ENCODE results near the gene ARL14EP. TPM values are rescaled to one million over a fixed set of nuclear protein-coding genes. Genes with fewer than 3 reads are reported as not detected.

The ARL14EP gene
- total RNA-seq, 1 donor from 2014 or later: 54.8 TPM

GRCh38 chr11:30322191-30322590 is 713 bp upstream of the ARL14EP start:
- H3K4me3 ChIP-seq: peak overlapping the region; percentile 63
- no peaks in the 10 kb centered on the region for H3F3A ChIP-seq (ENCODE audit: low read depth)
- Mint-ChIP-seq H3K4me3 (peak overlapping the region; percentile 98), H3K27ac (no peak overlapping the region), H3K9me3 (no peaks in the 10 kb centered on the region), H3K27me3 (ENCODE audit: insufficient read depth, low read depth) (no peaks in the 10 kb centered on the region), H3K36me3 (peaks cover 2% of the 10 kb centered on the region), H3K4me1 (peaks cover 16% of the 10 kb centered on the region)
- no peaks in the 10 kb centered on the region for H3K9me3 ChIP-seq (ENCODE audit: low read depth)
- H3K27ac ChIP-seq: no peak overlapping the region
- H3K4me2 ChIP-seq: peak overlapping the region; percentile 90
- no peak overlapping the region for H3K9ac ChIP-seq
- H3K27me3 ChIP-seq: peaks cover 35% of the 10 kb centered on the region
- H2AFZ ChIP-seq (replicated peaks): peak overlapping the region; percentile 15
- H3K4me1 ChIP-seq: peaks cover 14% of the 10 kb centered on the region
- H4K20me1 ChIP-seq (ENCODE audit: low read depth): peaks cover 4% of the 10 kb centered on the region
- no peaks in the 10 kb centered on the region for H3K36me3 ChIP-seq
- TF ChIP-seq EZH2phosphoT487 (IDR thresholded peaks at IDR 0.05) (no peak), CTCF (IDR thresholded peaks at IDR 0.05) (no peak), EZH2 (IDR thresholded peaks at IDR 0.05) (no peak)
- peaks cover 41% of the 10 kb centered on the region for H3K79me2 ChIP-seq (ENCODE audit: low read depth)
- no peak for DNase-seq (ENCODE audit: low spot score)

DNA sequence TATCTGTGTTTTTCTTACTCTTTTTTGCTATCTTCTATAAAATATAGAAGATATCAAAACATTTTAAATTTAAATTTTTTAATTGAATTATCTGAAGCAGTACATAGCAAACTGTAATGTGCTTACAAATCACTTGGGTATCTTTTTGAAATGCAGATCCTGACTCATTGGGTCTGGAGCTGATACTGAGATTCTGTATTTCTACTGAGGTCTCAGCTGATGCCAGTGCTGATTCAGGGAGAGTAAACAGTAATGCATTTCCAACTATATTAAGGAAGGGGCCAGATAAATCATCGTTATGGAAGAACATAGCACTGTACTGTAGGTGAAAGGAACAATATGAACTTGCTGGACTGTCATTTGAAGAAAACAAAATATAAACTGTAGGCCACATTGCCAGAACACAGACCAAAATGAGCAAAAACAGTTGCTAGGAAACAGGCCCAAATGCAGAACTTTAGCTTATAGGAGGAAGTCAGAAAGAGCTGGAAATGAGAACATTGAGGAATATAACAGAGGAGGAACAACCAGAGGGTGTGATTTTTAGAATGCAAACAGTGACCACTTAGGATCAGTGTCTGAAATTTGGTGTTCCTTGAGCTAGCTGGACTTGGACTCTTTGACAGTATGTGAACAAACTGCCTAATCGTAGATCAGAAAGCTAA is 3.3 kb downstream of the ARL14EP start:
- TF ChIP-seq CTCF (IDR thresholded peaks at IDR 0.05): no peak
- no peak for TF ChIP-seq EZH2 (IDR thresholded peaks at IDR 0.05)
- no peak for TF ChIP-seq EZH2phosphoT487 (IDR thresholded peaks at IDR 0.05)
- Histone ChIP-seq H4K20me1 (ENCODE audit: low read depth) (peaks cover 4% of the 10 kb centered on the region), H3K27ac (no peak overlapping the region), H3K4me1 (peaks cover 14% of the 10 kb centered on the region), H3K9me3 (ENCODE audit: low read depth) (no peaks in the 10 kb centered on the region), H3K36me3 (peaks cover 4% of the 10 kb centered on the region), H3F3A (ENCODE audit: low read depth) (no peaks in the 10 kb centered on the region), H3K9ac (no peak overlapping the region), H2AFZ (replicated peaks) (no peak overlapping the region), H3K4me2 (no peak overlapping the region), H3K27me3 (no peaks in the 10 kb centered on the region), H3K79me2 (ENCODE audit: low read depth) (peaks cover 81% of the 10 kb centered on the region), H3K4me3 (no peak overlapping the region)
- Mint-ChIP-seq H3K27me3 (ENCODE audit: insufficient read depth, low read depth) (peaks cover 2% of the 10 kb centered on the region), H3K4me1 (peaks cover 16% of the 10 kb centered on the region), H3K9me3 (no peaks in the 10 kb centered on the region), H3K36me3 (peaks cover 4% of the 10 kb centered on the region), H3K27ac (no peak overlapping the region), H3K4me3 (no peak overlapping the region)
- no peak for DNase-seq (ENCODE audit: low spot score)

DNA sequence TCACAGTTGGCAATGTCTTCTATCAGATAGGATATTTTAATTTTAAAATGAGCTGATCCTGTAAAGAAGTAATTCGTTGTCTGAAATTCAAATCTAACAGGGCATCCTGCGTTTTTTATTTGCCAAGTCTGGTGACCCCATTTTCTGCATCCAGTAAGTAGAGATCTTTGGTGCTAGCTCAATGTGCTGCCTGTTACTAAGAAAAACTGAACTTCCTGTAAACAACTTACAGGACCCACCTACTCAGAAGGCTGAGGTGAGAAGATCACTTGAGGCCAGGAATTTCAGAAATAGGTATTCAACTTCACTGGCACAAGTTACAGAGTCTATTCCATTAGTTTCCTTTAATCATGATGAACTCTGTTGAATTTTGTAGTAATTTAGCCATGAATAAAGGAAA is 4.0 kb downstream of the ARL14EP start:
- no peak overlapping the region for H3K27ac Mint-ChIP-seq
- peaks cover 4% of the 10 kb centered on the region for H4K20me1 ChIP-seq (ENCODE audit: low read depth)
- H3K4me2 ChIP-seq: no peak overlapping the region
- H3K79me2 ChIP-seq (ENCODE audit: low read depth): peaks cover 88% of the 10 kb centered on the region
- peaks cover 16% of the 10 kb centered on the region for H3K4me1 Mint-ChIP-seq
- H3K27me3 ChIP-seq: no peaks in the 10 kb centered on the region
- TF ChIP-seq EZH2 (IDR thresholded peaks at IDR 0.05) (no peak), CTCF (IDR thresholded peaks at IDR 0.05) (no peak), EZH2phosphoT487 (IDR thresholded peaks at IDR 0.05) (no peak)
- no peak for DNase-seq (ENCODE audit: low spot score)
- no peak overlapping the region for H3K27ac ChIP-seq
- H3K36me3 Mint-ChIP-seq: peaks cover 4% of the 10 kb centered on the region
- no peak overlapping the region for H2AFZ ChIP-seq (replicated peaks)
- H3K4me1 ChIP-seq: peaks cover 14% of the 10 kb centered on the region
- H3K4me3 ChIP-seq: no peak overlapping the region
- no peak overlapping the region for H3K9ac ChIP-seq
- H3K9me3 ChIP-seq (ENCODE audit: low read depth): no peaks in the 10 kb centered on the region
- peaks cover 4% of the 10 kb centered on the region for H3K36me3 ChIP-seq
- H3F3A ChIP-seq (ENCODE audit: low read depth): no peaks in the 10 kb centered on the region
- peaks cover 2% of the 10 kb centered on the region for H3K27me3 Mint-ChIP-seq (ENCODE audit: insufficient read depth, low read depth)
- no peak overlapping the region for H3K4me3 Mint-ChIP-seq
- no peaks in the 10 kb centered on the region for H3K9me3 Mint-ChIP-seq

Data from neural progenitor cell (in vitro differentiated cells).